SKM-1 treated with dmso at 0.1 percent for 144 hours (cell line): ENCODE results near the gene CDC42SE2.
"Not testable (repeated sequence)": the region's sequence is repeated elsewhere in the genome, so short reads cannot be mapped to it uniquely, and the experiment has no call there.

Experiments
- DNase-seq: peaks from one replicate; lab custom pipeline; 2025; ENCODE audit not compliant: unreplicated experiment; lab: John Stamatoyannopoulos, UW

Gene CDC42SE2

DNA sequence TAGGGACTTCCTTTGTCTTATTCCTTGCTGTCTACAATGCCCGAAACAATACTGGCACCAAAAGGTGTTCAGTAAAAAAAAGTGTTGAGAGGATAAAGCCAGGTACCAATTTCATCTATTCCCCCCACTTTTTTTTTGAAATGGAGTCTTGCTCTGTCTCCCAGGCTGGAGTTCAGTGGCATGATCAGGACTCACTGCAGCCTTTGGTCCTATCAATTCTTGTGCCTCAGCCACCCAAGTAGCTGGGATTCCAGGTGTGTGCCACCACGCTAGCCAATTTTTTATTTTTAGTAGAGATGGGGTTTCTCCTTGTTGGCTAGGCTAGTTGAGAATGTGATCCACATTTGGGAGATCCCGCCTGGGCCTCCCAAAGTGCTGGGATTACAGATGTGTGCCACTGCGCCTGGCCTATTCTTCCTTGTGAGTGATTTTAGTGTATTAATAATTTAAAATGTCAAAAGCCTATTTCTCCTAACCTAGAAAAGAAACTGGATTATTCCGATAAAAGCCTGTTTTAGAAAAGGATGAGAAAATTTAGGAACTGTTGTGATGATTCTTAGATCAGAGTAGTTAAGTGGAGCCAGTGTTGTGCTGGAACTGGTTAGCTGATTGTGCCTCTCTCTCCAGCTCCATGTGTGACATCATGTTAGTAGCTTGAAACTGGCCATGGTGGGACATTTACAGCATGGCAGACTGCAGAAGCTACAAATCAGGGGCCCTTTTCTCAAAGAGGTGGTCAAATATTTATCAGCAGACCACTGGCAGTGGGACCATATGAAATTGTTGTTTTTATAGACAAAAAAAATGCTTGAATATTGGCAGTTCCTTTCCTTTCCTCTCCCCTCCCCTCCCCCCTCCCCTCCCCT, 14.3 kb downstream of the CDC42SE2 start:
- DNase-seq: no peak

- not testable (repeated sequence) for DNase-seq
Observed at GRCh38 chr5:131278741-131279124, 14.9 kb downstream of the CDC42SE2 start.

DNA sequence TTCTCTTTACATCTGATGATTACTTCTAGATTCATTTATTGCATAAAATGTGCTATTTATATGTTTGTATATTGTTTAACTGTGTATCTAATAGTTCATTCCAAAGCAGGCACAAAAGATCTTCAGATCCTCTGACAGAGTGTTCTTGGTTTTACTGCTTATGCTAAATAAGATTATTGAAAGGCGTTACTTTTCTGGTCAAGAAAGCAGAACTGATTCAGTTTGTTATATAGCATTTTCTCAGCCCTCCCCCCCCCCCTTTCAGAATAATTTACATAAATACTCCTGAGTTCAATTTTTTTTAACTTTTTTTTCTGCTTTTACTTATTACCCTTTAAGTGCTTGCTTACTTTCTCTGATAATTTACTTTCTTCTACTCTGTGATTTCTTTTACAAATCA, 15.4 kb downstream of the CDC42SE2 start:
- DNase-seq: no peak

DNA sequence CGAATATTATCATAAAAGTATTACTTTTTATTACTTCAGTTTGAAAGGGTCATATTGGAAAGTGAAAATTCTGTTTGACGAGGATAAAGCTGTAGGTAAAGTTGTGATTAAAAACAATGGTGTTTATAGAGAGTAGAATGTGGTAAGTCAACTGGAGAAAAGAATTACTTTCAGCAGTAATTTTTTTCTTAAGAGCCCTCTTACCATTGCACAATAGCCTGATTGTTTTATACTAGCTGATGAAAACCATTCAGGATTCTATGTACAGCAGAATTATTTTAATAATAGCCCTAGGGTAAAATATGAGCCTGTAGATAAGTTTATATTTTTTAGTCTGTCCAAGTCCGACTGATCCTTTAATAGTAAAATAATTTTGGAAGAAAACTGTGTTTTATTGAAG, 16.6 kb downstream of the CDC42SE2 start:
- no peak for DNase-seq

DNA sequence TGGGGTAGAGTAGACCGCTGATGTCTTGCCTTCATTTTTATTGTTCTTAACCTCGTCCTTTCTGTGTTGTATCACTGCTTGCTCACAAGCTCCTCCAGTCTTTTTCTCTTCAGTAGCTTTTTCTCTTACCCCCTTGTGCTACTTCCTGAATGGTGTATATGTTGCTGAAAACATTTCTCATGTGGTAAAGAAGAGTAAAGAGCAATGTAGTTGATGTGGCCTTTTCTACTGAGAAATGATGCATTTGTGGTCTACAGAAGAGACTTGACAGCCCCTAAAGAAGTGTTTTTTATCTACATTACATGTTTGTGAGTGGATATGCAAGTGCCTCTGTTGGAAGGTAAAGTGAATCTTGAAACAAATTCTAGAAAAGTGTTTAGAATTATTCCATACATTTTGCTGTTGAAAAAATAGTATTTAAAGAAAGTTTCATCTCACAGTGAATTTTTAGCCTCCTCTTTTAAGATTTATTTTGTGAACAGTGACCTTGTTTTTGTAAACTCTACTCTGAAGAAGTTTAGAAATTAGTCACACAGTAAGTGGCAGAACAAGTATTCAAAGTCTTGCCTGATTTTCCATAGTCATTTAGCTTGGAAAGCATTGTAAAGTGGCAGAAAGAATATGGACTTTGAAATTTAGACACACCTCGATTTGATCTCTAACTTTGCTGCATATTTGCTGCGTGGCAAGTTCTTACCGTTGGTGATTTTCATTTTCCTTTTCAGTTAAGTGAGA, 17.4 kb downstream of the CDC42SE2 start:
- no peak for DNase-seq

- no peak for DNase-seq
Observed at GRCh38 chr5:131281868-131282234, 18.0 kb downstream of the CDC42SE2 start.

- DNase-seq: no peak
Observed at GRCh38 chr5:131282235-131282634, 18.4 kb downstream of the CDC42SE2 start.

- DNase-seq: no peak
Observed at GRCh38 chr5:131285703-131286399, 22.0 kb downstream of the CDC42SE2 start.

- DNase-seq: no peak
Observed at GRCh38 chr5:131286400-131286715, 22.5 kb downstream of the CDC42SE2 start.

- no peak for DNase-seq
Observed at GRCh38 chr5:131288328-131288727, 24.5 kb downstream of the CDC42SE2 start.

- DNase-seq: no peak
Observed at GRCh38 chr5:131289738-131290137, 25.9 kb downstream of the CDC42SE2 start.

DNA sequence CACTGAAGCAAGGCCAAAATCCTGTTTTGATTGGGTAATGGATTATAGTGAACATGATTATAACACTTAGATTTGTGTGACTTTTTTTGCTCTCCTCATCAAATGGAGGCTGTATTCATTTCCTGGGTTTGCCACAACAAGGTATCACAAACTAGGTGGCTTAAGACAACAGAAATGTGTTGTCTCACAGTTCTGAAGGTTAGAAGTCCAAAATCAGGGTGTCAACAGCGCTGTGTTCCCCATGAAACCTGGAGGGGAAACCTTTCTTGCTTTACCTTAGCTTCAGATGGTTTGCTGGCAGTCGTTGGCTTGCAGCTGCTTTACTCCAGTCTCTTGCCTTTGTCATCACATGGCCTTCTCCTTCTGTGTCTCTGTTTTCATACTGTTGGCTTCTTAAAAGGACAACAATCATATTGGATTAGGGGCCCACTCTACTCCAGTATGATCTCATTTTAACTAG, 32.4 kb downstream of the CDC42SE2 start:
- DNase-seq: no peak

DNA sequence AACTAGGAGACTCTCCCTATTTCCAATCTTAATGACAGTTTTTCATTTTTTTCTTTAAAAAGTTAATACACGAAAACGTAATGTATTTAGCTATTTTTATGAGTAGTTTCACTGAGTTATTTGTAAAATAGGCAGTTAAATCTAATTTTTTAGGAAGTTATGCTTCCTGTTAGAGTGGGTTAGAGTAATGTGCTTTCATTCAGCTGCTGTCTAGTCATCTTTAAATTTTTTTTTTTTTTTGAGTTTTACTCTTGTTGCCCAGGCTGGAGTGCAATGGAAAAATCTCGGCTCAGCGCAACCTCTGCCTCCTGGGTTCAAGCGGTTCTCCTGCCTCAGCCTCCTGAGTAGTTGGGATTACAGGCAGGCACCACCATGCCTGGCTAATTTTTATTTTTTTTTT, 34.0 kb downstream of the CDC42SE2 start:
- no peak for DNase-seq

GRCh38 chr5:131299465-131299864, 35.6 kb downstream of the CDC42SE2 start:
- no peak for DNase-seq

GRCh38 chr5:131302506-131302905, 38.7 kb downstream of the CDC42SE2 start:
- DNase-seq: no peak

GRCh38 chr5:131303537-131303936, 39.7 kb downstream of the CDC42SE2 start:
- DNase-seq: no peak

GRCh38 chr5:131304414-131304813, 40.6 kb downstream of the CDC42SE2 start:
- DNase-seq: no peak

GRCh38 chr5:131305138-131305689, 41.4 kb downstream of the CDC42SE2 start:
- DNase-seq: no peak

DNA sequence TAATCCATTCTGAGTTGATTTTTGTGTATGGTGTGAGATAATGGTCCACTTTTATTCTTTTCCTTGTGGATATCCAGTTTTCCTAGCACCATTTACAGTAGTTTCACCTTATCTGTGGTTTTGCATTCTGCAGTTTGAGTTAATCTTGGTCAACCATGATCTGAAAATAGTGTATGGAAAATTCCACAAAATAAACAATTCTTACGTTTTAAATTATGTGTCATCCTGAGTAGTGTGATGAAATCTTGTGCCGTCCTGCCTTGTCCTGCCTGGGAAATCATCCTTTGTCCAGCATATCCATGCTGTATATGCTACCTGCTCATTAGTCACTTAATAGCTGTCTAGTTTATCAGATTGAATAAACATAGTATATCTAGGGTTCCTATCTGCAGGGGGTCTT, 42.1 kb downstream of the CDC42SE2 start:
- no peak for DNase-seq

- not testable (repeated sequence) for DNase-seq
Observed at GRCh38 chr5:131312235-131312772, 48.5 kb downstream of the CDC42SE2 start.

DNA sequence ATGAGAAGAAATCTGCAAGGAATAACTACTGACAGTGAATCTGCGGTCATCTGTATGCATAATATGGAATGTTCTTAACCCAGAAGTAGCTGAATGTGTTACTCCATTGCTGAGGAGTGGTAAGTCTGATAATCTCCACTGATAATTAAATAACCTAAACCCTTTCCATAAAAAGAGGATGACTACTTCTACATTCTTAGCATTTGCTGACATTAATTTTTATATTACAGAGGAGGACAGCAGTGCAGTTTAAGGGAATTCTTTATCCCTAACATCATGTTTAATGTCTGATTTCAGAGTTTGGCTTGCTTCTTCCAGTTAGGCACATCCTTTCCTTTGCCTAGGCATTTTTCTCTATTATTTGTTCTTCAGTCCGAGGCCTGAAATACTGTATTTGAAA, 52.2 kb downstream of the CDC42SE2 start:
- DNase-seq: no peak
